SH-SY5Y (cell line): ENCODE results near the gene RHD.

Source experiments
- GATA2 ChIP-seq: IDR thresholded peaks from 2 replicates; pipeline ENCODE4 v1.6.1; 2011; ENCODE audit warnings: mild to moderate bottlenecking, low read depth, low read length
- GATA3 ChIP-seq: IDR thresholded peaks from 2 replicates; pipeline ENCODE4 v1.6.1; 2011; ENCODE audit warnings: low read depth, mild to moderate bottlenecking, low read length, moderate library complexity

- no peak for TF ChIP-seq GATA2
- TF ChIP-seq GATA3 = no peak
These were observed 48.8 kb upstream of the RHD start for GRCh38 chr1:25223471-25223870.
